GM21528 (cell line): ENCODE measurements around the gene SBNO2.

Experiments used
- ATAC-seq: cut with Tn5 transposase; IDR thresholded peaks from one replicate; pipeline ENCODE4 v1.9.1; 2021; ENCODE audit warnings: mild to moderate bottlenecking, moderate library complexity; ENCODE audit not compliant: unreplicated experiment, low FRiP score

SBNO2 gene

DNA sequence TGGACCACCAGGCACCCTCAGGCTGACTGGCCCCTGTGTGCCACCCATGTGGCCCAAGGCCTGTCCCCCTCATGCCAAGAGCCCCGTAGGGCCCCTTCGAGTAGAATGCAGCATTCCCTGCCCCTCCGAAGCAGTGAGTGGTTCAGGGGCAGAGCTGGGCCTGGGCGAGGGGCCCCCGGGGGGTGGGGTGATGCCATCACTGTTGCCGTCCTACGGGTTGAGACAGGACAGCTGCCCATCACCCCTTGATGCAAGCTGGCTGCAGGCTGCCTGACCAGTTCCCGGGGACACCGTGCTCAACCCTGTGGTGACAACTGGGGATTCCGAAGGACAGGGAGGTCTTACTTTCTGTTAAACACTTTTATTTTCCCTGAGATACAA lies 4.7 kb downstream of the SBNO2 start:
- ATAC-seq = no peak

DNA sequence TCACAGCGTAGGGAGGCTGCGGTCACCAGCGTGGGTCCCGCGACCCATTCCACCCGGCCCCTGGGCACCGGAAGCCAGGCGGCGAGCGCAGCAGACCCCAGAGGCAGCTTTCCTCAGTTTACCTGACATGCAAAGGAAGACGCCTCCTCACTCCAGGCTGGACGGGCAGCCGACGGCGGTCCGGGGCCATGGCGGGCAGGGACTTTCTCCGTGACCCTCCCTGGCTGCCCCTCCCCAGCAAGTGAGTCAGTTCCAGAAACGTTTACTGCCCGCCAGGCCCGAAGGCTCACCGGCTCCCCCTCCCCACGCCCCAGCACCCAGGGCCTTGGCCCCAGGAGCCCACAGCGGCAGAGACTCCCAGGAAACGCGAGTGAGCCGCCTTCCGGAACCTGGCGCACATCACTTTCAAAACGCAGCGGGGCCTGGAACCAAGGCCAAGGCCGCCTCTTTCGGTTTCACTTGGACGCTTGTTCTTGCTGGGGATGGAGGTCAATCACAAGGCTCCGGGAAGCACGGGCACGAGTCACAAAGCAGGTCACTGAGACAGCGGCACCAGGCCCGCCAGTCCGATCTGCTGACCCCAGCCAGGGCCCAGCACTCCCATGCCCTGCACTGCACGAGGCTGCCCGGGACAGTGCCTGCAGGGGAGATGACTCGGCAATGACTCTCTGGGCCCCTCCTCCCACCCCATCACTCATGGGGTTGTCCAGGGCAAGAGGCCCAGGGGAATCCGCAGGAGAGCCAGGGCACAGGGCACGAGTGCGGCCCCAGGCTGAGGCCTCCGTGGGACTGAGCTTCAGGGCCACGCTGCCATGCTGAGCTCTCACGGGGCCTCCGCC lies 5.3 kb downstream of the SBNO2 start:
- ATAC-seq = no peak

DNA sequence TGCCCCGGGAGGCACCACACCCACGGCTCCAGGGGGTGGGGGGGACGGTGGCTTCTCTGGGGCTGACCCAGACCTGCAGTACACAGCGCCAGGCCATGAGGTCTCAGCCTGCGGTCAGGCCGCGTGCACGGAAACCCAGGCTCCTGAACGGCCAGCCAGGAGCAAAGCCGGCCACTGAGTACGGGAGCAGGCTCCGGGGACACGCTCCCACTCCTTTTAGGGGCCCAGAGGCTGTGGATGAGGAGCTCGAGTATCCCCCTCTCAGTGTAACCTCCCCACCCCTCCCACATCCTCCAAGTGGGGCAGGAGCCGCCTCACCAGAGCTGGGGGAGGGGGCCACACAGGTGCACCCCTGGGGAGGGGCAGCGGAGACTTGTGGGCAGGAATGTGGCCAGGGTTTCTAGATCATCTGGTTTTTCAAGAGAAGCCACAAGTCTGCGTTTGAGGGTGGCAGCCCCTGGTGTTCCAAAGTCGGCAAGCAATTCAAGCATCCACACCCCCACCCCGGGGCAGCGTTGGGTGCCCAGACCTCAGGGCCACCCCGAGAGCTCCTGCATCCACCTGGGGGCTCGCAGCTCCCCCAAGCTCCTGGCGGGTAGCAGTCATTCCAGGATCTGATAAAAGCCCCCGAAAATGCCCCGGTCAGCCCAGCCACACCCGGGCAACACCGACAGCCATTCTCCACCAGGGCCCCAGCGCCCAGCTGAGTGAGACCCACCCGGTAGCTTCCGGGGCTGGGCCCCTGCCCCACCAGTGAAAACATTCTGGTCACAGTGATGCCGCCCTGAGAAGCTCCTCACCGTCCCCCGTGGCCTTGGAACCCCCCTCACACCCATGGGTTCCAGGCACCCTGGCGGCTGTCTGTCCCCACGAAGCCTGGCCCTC lies 6.1 kb downstream of the SBNO2 start:
- no peak for ATAC-seq

DNA sequence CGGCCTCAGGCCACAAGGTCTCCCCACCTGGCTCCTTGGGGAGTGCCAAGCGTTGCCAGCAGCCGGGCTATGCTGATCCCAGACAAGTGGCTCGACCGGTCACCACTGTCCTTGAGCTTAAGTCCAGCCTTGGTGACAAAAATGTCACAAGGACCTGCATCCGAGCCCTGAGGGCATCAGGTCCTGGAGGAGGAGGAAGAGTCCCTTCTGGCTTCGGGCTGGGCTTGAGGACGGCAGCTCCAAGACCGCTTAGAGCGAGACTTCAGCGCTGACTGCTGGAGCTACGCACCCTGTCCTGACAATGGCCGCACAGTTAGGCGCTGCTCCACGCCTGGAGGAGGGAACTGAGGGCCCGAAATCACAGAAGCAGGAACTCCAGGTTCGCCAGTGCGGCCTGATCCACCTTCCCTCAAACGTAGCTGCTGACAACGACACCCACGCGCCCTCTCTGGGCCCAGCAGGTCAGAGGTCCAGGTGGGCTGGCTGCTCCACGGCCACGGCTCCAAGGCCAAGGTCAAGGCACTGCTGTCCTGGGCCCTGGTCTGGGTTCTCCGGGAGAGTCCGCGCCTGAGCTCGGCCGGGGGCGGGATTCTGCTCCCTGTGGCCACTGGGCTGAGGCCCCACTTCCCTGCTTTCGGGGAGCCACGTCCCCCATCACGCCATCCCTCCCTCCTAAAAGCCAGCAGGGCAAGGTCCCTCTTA lies 7.0 kb downstream of the SBNO2 start:
- ATAC-seq = no peak

- ATAC-seq = no peak
Measured at GRCh38 chr19:1164684-1165531, 9.2 kb downstream of the SBNO2 start.

- no peak for ATAC-seq
Measured at GRCh38 chr19:1163934-1164683, 10.0 kb downstream of the SBNO2 start.

DNA sequence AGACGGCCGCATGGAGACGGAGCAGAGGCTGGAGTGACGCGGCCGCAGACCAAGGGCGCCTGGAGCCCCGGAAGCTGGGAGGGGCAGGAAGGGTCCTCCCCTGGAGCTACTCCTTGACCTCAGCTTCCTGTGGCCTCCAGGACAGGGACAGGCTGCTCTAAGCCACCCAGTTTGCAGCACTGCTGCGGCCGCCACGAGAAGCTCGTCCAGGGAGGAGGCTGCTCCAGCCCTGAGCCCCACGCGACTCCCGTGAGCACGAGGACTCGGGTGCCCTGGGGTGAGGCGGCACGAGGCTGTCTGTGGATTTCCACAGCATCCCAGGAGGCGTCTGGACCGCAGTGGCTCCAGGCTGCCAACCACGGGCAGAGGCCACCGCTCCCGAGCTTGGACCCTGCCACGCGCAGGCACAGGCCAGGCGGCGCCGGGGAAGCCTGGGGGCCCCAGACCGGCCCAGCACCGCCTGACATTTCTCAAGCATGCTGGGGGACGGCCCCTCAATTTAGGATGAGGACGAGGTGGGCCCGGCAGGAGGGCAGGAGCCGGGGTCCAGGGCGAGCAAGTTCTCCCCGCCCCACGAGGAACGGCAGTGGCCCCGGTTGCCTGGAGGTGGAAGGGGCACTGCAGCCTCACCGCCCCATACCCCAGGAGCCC lies 10.7 kb downstream of the SBNO2 start:
- no peak for ATAC-seq

- ATAC-seq = no peak
Measured at GRCh38 chr19:1162404-1163282, 11.4 kb downstream of the SBNO2 start.

- no peak for ATAC-seq
Measured at GRCh38 chr19:1161716-1162115, 12.4 kb downstream of the SBNO2 start.

- ATAC-seq = no peak
Measured at GRCh38 chr19:1159864-1160595, 14.0 kb downstream of the SBNO2 start.

DNA sequence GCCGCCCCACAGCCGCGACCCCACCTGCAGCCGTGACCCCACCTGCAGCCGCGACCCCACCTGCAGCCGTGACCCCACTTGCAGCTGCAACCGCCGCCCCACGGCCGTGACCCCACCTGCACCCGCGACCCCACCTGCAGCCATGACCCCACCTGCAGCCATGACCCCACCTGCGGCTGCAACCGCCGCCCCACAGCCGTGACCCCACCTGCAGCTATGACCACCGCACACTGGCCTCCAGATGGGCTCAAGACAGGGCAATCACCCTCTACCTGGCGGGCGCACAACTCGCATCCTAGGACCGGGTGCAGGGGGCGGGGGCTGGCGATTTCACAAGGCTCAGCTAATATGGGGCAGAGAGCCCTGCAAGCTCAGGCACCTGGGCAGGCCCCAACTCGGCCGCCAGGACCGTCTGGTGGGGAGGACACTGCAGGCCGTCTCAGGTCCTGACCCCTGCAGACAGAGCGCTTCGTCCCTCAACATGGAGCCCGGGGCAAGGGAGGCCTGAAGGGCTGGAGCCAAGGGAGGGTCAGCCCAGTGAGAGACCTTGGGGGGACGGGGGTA lies 15.1 kb downstream of the SBNO2 start:
- ATAC-seq = no peak

- no peak for ATAC-seq
Measured at GRCh38 chr19:1157931-1158884, 15.9 kb downstream of the SBNO2 start.

DNA sequence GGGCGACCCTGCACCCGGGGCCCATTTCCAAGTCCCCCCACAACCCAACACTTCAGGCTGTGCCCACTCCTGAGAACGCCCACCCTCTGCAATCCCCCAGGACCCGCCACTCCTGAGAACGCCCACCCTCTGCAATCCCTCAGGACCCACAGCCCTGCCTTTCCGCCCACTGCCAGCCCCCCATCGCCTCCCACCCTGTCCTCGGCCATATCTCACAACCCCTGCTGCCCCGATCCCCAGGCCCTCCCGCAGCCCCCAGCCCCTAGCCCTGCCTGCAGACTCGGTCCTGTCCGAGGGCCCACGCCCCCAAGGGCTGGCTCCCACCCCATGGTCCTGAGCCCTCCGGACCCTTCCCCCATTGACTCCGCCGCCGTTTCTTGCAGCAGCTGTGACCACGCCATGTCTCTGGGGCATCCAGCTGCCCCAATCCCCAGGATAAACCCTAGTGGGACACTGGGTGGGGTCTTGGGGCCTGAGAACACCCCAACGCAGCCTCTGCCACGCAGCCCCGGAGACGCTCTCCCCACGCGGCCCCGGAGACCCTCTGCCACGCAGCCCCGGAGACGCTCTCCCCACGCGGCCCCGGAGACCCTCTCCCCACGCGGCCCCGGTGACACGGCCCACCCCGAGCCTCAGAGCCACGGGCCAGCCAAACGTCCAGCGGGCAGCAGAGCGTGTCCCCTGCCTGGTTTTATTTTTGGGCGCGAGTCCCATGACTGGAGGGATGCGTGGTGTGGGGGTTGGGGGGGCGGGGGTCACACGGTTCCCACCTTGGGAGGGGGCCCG lies 17.0 kb downstream of the SBNO2 start:
- ATAC-seq = no peak

DNA sequence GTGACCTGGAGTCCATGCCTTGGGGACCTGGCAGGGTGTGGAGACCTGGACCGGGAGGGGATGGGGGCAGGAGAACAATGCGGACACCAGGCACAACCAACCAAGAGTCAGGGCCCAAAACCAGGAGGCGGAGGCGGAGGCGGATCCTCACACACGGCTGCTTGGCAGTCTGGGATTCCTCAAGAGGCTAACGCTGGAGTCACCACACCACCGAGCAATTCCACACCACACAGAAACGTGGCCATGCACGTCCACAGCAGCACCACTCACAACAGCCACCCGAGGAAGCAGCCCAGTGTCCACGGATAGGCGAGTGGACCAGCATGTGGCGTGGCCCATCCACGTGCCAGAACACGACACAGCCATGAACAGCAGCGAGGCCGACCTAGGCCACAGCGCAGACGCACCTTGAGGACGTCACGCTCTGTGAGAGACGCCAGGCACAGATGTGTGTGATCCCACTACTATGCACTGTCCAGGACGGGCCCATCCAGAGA lies 17.7 kb downstream of the SBNO2 start:
- ATAC-seq = no peak
